ENCODE results near the gene NDUFC1. TPM values are rescaled to one million over a fixed set of nuclear protein-coding genes. Genes with fewer than 3 reads are reported as not detected.

Gene NDUFC1
- total and polyA plus RNA-seq, 2 experiments from 2014 or later = 31.8 to 367 TPM

DNA sequence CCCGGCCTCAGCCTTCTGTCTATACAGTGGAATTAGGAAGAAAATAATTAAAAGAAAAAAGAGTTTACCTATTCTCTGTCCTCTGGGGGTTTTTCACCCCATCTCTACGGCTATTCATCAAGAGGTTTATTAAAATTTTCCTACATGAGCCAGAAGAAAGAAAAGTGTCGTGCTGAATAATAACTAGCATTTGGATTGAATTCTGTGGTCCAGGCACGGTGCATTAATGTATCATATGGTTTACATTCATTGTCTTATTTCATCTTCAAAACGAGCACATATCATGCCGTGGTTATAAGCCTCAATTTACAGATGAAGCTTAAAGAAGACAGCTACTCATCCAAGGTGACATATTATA lies 6.4 kb downstream of the NDUFC1 start:
- no peak for ATAC-seq
- peak overlapping the region; percentile 97 for H3K4me2 ChIP-seq
- no peaks in the 10 kb centered on the region; the same call in 1 of the 2 replicates for H3F3A ChIP-seq (replicated peaks; ENCODE audit: low read depth)
- Mint-ChIP-seq H3K4me1 (peaks cover 18% of the 10 kb centered on the region; the same call in 2 of the 3 replicates), H3K9me3 (no peaks in the 10 kb centered on the region), H3K36me3 (ENCODE audit: low read depth) (peaks cover 28% of the 10 kb centered on the region; the same call in 2 of the 3 replicates), H3K27ac (peak overlapping the region; percentile 91; the same call in 1 of the 2 replicates), H3K27me3 (ENCODE audit: insufficient read depth, low read depth, poor library complexity) (peaks cover 7% of the 10 kb centered on the region), H3K4me3 (peak overlapping the region; percentile 96)
- H3K27ac ChIP-seq (ENCODE audit: low read depth) = no peak overlapping the region
- H3K9me2 ChIP-seq (ENCODE audit: insufficient read depth) = no peaks in the 10 kb centered on the region
- H3K36me3 ChIP-seq (ENCODE audit: insufficient read depth) = peaks cover 3% of the 10 kb centered on the region; the same call in 1 of the 2 replicates
- H2AFZ ChIP-seq = peak overlapping the region; percentile 43; the same call in 1 of the 2 replicates
- no peaks in the 10 kb centered on the region for H4K20me1 ChIP-seq (replicated peaks; ENCODE audit: insufficient read depth)
- no peak for TF ChIP-seq NANOG (IDR thresholded peaks at IDR 0.05; ENCODE audit: borderline replicate concordance)
- TF ChIP-seq EZH2phosphoT487 (IDR thresholded peaks at IDR 0.05; ENCODE audit: unreplicated experiment) = no peak
- no peak for TF ChIP-seq CREB1 (CRISPR knock-in tag; IDR thresholded peaks at IDR 0.05; ENCODE audit: low read depth)
- no peak for TF ChIP-seq REST (IDR thresholded peaks at IDR 0.05; ENCODE audit: unreplicated experiment)
- no peak for TF ChIP-seq STAT1 (IDR thresholded peaks at IDR 0.05; ENCODE audit: unreplicated experiment)
- no peak for TF ChIP-seq POLR2AphosphoS5 (IDR thresholded peaks at IDR 0.05; ENCODE audit: low read depth)
- no peak for TF ChIP-seq ZNF331 (CRISPR knock-in tag; IDR thresholded peaks at IDR 0.05; ENCODE audit: low read depth)
- TF ChIP-seq ZNF462 (CRISPR knock-in tag; IDR thresholded peaks at IDR 0.05) = no peak
- TF ChIP-seq JUNB (IDR thresholded peaks at IDR 0.05; ENCODE audit: unreplicated experiment) = no peak
- no peak for TF ChIP-seq EZH2 (IDR thresholded peaks at IDR 0.05; ENCODE audit: low read depth, unreplicated experiment)
- no peak for TF ChIP-seq ZNF114 (CRISPR knock-in tag; IDR thresholded peaks at IDR 0.05)
- no peak for TF ChIP-seq ETS1 (IDR thresholded peaks at IDR 0.05)
- TF ChIP-seq, protein P1, sequence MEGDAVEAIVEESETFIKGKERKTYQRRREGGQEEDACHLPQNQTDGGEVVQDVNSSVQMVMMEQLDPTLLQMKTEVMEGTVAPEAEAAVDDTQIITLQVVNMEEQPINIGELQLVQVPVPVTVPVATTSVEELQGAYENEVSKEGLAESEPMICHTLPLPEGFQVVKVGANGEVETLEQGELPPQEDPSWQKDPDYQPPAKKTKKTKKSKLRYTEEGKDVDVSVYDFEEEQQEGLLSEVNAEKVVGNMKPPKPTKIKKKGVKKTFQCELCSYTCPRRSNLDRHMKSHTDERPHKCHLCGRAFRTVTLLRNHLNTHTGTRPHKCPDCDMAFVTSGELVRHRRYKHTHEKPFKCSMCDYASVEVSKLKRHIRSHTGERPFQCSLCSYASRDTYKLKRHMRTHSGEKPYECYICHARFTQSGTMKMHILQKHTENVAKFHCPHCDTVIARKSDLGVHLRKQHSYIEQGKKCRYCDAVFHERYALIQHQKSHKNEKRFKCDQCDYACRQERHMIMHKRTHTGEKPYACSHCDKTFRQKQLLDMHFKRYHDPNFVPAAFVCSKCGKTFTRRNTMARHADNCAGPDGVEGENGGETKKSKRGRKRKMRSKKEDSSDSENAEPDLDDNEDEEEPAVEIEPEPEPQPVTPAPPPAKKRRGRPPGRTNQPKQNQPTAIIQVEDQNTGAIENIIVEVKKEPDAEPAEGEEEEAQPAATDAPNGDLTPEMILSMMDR (conservative IDR thresholded peaks at IDR 0.05; ENCODE audit: low read depth in 2 of 2) = no peak
- peaks cover 19% of the 10 kb centered on the region; the same call in 1 of the 2 replicates for H3K4me1 ChIP-seq (ENCODE audit: insufficient read depth)
- peak overlapping the region; percentile 96 for H3K4me3 ChIP-seq
- no peak for DNase-seq (ENCODE audit: low spot score)
- H3K79me2 ChIP-seq (replicated peaks; ENCODE audit: insufficient read depth) = peaks cover 15% of the 10 kb centered on the region
- H3K27me3 ChIP-seq (ENCODE audit: insufficient read depth) = no peaks in the 10 kb centered on the region
